ENCODE measurements around the gene KLF16.

DNA sequence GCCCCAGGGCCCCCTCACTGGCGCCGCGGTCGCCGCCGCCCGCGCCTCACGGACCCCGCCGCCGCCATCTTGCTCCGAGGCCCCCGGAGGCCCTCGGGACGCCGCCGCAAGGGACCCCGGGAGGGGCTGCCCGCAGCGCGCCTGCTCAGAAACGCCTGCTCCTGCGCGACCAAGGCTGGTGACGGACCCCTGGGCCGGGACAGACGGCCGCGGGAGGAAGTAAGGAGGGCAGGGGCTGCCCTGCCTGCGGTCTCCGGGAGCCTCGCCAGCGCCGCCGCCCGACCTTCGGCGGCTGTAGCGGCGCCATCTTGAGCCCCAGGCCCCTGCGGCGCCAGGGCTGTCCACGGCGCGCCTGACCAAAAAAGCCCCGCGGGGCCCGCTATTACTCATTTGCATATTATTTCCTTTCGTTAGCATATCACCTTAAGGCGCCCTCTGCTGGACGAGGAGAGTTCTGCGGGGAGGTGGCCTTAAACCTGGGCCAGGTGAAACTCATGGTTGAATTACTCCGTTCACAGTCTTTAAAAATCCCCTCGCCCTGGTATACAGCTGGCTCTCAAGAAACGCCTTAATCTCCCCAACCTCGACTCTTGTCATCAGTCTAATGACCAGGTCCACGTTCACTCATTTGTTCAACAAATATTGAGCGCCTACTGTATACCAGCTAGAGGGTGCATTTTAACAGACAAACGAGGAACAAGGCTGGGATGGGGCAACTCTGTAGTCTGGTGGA lies 14.8 kb downstream of the KLF16 start, which contains the start of gene REXO1:
- no peak for TF ChIP-seq EP300 (IDR thresholded peaks at IDR 0.05; ENCODE audit: low read depth)
- peak; percentile 41 to 55 (median 55) for TF ChIP-seq POLR2AphosphoS5 (IDR thresholded peaks at IDR 0.05)
- TF ChIP-seq, protein P1, sequence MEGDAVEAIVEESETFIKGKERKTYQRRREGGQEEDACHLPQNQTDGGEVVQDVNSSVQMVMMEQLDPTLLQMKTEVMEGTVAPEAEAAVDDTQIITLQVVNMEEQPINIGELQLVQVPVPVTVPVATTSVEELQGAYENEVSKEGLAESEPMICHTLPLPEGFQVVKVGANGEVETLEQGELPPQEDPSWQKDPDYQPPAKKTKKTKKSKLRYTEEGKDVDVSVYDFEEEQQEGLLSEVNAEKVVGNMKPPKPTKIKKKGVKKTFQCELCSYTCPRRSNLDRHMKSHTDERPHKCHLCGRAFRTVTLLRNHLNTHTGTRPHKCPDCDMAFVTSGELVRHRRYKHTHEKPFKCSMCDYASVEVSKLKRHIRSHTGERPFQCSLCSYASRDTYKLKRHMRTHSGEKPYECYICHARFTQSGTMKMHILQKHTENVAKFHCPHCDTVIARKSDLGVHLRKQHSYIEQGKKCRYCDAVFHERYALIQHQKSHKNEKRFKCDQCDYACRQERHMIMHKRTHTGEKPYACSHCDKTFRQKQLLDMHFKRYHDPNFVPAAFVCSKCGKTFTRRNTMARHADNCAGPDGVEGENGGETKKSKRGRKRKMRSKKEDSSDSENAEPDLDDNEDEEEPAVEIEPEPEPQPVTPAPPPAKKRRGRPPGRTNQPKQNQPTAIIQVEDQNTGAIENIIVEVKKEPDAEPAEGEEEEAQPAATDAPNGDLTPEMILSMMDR (IDR thresholded peaks at IDR 0.05) = peak; percentile 88 to 97 (median 96)
- peak; percentile 48 for TF ChIP-seq POLR2A (IDR thresholded peaks at IDR 0.05)
